Gastrocnemius medialis (tissue), 4 donors: Measurements from ENCODE around the gene ZNF326. TPM values are rescaled to one million over a fixed set of nuclear protein-coding genes. Genes with fewer than 3 reads are reported as not detected.
"Not testable (repeated sequence)": the region's sequence is repeated elsewhere in the genome, so short reads cannot be mapped to it uniquely, and the experiment has no call there.

Experiments used
- ATAC-seq, 2 donors: fragments of 150-250 bp; one replicate each; pipeline ENCODE4 v1.9.1; 2016
- DNase-seq, 2 donors: peaks; one replicate each; pipeline ENCODE4 v3.0.0-alpha.2; 2019
- H3K27ac ChIP-seq, 4 donors: fragments of 200-600 bp; sonication (generic); 1 replicate in 1 of 4; 2 replicates in 3 of 4; pipeline ENCODE4 v1.5.1; 2016 to 2018; ENCODE audit warnings: mild to moderate bottlenecking in 2 of 4, moderate library complexity in 1 of 4
- H3K27me3 ChIP-seq, 3 donors: fragments of 200-600 bp; sonication (generic) in 2 of 3; 1 replicate in 1 of 3; 2 replicates in 2 of 3; pipeline versions ENCODE4 v1.5.1 to v1.6.0; 2016 to 2019; ENCODE audit warnings: mild to moderate bottlenecking in 1 of 3, moderate library complexity in 1 of 3
- H3K36me3 ChIP-seq, 2 donors: fragments of 200-600 bp; sonication (generic) in 1 of 2; one replicate each; pipeline ENCODE4 v1.5.1; 2017 to 2018
- H3K4me1 ChIP-seq, 2 donors: fragments of 200-600 bp; sonication (generic) in 1 of 2; one replicate each; pipeline ENCODE4 v1.5.1; 2016 to 2017; ENCODE audit warnings: mild to moderate bottlenecking in 2 of 2
- H3K4me3 ChIP-seq, 4 donors: fragments of 200-600 bp; sonication (generic) in 3 of 4; 1 replicate in 1 of 4; 2 replicates in 3 of 4; pipeline ENCODE4 v1.5.1; 2016 to 2019; ENCODE audit warnings: mild to moderate bottlenecking in 2 of 4
- H3K9me3 ChIP-seq, 3 donors: fragments of 200-600 bp; sonication (generic) in 2 of 3; 1 replicate in 1 of 3; 2 replicates in 2 of 3; pipeline ENCODE4 v1.5.1; 2016 to 2019
- POLR2A ChIP-seq, 2 donors: fragments of 450-650 bp; IDR thresholded peaks; one replicate each; pipeline ENCODE4 v1.6.1; 2017; ENCODE audit warnings: antibody characterized with exemption in 2 of 2, mild to moderate bottlenecking in 2 of 2, moderate library complexity in 2 of 2
- in situ Hi-C, 4 donors: fragments of 200-750 bp; cut with MboI; loops; one replicate each; pipeline versions ENCODE4 v1.15.0 to v1.8.0; 2017; ENCODE audit warnings: low sequenced_read_pairs in 4 of 4
- intact Hi-C: fragments of 100-400 bp; cut with DNase I; formaldehyde crosslinking; loops from one replicate; pipeline ENCODE4 v1.15.1; 2023; ENCODE audit warnings: low total_unique reads
- total RNA-seq, 4 donors: library from RNA; depleted of rRNA; stranded (reverse); fragments of >200 nt; gene quantifications; one replicate each; pipeline versions ENCODE4 v1.1.0 to v1.2.3, GENCODE V29; 2016
- TF ChIP-seq, protein P1 (sequence below), 5 experiments: fragments of 450-650 bp in 3 of 5; fragments of 200-600 bp in 2 of 5; sonication (generic) in 2 of 5; IDR thresholded peaks in 4 of 5; conservative IDR thresholded peaks in 1 of 5; 1 replicate in 4 of 5; 2 replicates in 1 of 5; pipeline ENCODE4 v1.5.1; 2016 to 2019; ENCODE audit warnings: antibody characterized with exemption in 5 of 5, mild to moderate bottlenecking in 3 of 5, moderate library complexity in 3 of 5

ZNF326 gene
- total RNA-seq, 4 donors from 2014 or later, result 5.8 to 10.8 (median 9.2) TPM

DNA sequence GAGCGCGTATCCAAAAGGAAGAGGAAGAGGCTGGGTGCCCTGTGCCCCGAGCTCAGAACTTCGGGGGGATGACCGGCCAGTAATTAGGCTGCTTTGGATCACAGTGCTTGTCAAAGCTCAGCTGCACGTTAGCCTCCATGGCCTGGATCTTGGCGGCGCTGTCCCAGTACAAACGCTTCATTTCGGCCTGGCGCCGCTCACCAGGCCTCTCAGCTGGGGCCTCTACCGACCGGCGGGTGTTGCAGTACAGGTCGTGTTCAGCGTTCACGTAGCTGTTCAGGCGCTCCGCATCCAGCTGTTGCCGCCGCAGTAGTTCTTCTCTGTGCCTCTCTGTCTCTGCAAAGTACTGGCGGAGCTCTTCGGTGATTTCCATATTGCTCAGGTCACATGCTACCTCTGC lies 1.4 kb upstream of the ZNF326 start:
- DNase-seq, result no peak
- H3K9me3 ChIP-seq, result no peaks in the 10 kb centered on the region
- TF ChIP-seq, protein P1, sequence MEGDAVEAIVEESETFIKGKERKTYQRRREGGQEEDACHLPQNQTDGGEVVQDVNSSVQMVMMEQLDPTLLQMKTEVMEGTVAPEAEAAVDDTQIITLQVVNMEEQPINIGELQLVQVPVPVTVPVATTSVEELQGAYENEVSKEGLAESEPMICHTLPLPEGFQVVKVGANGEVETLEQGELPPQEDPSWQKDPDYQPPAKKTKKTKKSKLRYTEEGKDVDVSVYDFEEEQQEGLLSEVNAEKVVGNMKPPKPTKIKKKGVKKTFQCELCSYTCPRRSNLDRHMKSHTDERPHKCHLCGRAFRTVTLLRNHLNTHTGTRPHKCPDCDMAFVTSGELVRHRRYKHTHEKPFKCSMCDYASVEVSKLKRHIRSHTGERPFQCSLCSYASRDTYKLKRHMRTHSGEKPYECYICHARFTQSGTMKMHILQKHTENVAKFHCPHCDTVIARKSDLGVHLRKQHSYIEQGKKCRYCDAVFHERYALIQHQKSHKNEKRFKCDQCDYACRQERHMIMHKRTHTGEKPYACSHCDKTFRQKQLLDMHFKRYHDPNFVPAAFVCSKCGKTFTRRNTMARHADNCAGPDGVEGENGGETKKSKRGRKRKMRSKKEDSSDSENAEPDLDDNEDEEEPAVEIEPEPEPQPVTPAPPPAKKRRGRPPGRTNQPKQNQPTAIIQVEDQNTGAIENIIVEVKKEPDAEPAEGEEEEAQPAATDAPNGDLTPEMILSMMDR (IDR thresholded peaks at IDR 0.05 in 4 of 5, conservative IDR thresholded peaks at IDR 0.05 in 1 of 5), result no peak
- TF ChIP-seq POLR2A (IDR thresholded peaks at IDR 0.05), result no peak

DNA sequence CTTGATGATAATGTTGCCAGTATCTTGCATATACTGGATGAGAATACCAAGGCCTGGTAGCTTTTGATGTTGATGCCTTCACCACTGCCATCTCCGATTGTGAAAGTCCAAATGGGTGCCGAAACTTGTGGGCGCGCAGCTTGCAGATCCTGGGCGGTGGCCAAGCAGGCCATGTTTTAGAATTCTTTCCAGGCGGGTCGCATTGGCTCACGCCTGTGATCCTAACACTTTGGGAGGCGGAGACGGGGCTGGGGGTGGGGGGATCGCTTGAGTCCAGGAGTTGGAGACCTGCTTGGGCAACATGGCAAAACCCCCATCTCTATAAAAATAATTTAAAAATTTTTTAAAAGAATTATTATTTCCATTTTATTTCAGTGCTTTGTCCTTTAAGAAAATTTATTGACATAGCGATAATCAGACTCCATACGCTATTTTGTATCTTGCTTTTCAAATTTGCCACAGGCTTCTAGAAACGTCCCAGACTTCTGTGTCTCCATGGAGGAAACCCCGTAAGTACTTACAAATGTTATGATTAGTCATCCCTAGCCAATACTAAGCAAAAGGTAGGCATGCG lies 592 bp upstream of the ZNF326 start:
- DNase-seq, result peak in 1 of 2 donors; percentile 24
- H3K27me3 ChIP-seq, result no peaks in the 10 kb centered on the region
- TF ChIP-seq, protein P1 (IDR thresholded peaks at IDR 0.05 in 4 of 5, conservative IDR thresholded peaks at IDR 0.05 in 1 of 5), result no peak
- TF ChIP-seq POLR2A (IDR thresholded peaks at IDR 0.05), result no peak

More for the DNA sequence above, 1.4 kb upstream of the ZNF326 start:
- Histone ChIP-seq H3K27ac (no peak overlapping the region), H3K4me1 (peaks cover 24 to 25% of the 10 kb centered on the region in 2 donors), H3K4me3 (no peak overlapping the region), H3K27me3 (no peaks in the 10 kb centered on the region), H3K36me3 (no peaks in the 10 kb centered on the region)
- no peak for ATAC-seq
- intact Hi-C loops (loop anchor here (5.0 to 10.0 kb wide), 2 partner anchors 171 to 469 kb away; partner anchors contain the start of genes LRRC8B and LRRC8D), in situ Hi-C loops (loop anchor here in 1 of 4 donors (25.0 kb wide), 1 partner anchor 481 kb away; the partner anchor contains the start of gene LRRC8B)

DNA sequence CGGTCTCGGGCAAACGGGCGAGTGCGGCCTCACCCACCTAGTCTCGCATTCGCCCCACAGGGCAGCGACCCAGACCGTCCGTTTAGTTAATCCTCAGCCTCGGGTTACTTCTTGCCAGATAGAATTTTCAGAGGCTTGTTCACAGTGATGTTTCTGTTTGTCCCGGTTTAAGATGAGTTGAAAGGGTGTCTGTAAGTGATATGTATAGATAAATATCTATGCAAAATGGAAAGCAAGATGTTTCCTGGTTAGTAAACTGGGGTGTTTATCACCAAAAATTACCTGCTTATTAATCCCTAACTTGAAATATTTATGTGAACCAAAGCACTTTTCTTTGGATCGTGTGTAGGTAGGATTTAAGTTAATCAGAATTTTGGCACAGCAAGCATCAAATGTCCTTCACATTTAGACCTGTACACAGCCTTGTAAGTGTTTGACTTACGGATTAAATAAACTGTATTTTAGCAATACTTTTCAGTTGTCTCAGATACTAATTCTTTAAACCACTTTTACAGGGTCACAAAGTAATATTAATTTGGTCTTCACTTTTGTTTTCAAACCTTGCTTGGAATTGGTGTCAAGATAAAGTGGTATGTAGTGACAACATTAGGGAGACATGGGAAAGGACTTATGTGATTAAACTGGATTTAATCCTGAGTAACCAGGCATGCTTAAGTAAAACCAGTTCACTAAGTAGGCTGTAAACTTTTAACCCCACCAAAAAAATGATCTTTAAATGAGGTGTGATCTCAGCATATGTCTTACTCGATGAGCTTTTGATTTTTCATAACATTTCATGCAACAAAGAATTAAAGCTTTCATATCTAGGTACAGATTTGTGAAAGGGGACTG lies 914 bp downstream of the ZNF326 start:
- in situ Hi-C loops, result loop anchor here in 1 of 4 donors (25.0 kb wide), 1 partner anchor 484 kb away; the partner anchor contains the start of gene LRRC8B

More for the DNA sequence above, 592 bp upstream of the ZNF326 start:
- peaks cover 31 to 33% of the 10 kb centered on the region in 2 donors for H3K4me1 ChIP-seq
- H3K36me3 ChIP-seq, result no peaks in the 10 kb centered on the region
- H3K9me3 ChIP-seq, result no peaks in the 10 kb centered on the region
- H3K27ac ChIP-seq, result peak overlapping the region; percentile 86 to 100 (median 98)
- no peak for ATAC-seq
- H3K4me3 ChIP-seq, result peak overlapping the region; percentile 72 to 94 (median 88)
- in situ Hi-C loops (loop anchor here in 1 of 4 donors (25.0 kb wide), 1 partner anchor 482 kb away; the partner anchor contains the start of gene LRRC8B), intact Hi-C loops (loop anchor here (5.0 to 10.0 kb wide), 2 partner anchors 172 to 470 kb away; partner anchors contain the start of genes LRRC8B and LRRC8D)

DNA sequence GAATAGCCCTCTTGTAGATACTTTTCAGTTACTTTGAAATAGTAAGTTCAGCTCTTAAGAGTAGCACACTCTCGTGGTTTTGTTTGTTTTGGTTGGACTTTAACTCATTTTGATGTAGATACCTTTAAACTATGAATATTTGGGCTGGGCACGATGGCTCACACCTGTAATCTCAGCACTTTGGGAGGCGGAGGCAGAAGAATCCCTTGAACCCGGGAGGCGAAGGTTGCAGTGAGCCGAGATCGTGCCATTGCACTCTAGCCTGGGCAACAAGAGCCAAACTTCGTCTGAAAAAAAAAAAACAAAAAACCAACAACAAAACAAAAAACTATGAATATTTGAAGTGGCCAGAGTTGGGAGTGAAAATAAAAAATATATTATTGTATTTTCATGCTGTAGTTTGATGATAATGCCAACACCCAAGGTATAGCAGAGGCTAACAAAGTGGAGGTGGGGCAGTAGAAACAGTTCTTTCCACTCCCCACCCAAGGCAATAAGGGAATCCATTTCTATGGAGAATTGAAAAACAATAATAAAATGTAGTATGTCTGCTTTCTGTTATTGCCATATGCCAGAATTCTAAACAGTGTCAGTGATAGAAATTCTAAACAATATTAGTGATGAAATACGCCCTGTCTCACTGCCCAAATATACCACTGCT lies 1.7 kb downstream of the ZNF326 start:
- in situ Hi-C loops, result loop anchor here in 1 of 4 donors (25.0 kb wide), 1 partner anchor 484 kb away; the partner anchor contains the start of gene LRRC8B
- H3K27me3 ChIP-seq, result no peaks in the 10 kb centered on the region
- no peaks in the 10 kb centered on the region for H3K9me3 ChIP-seq
- peak overlapping the region; percentile 72 to 94 (median 88) for H3K4me3 ChIP-seq
- no peaks in the 10 kb centered on the region for H3K36me3 ChIP-seq
- no peak for TF ChIP-seq POLR2A (IDR thresholded peaks at IDR 0.05)
- TF ChIP-seq, protein P1 (IDR thresholded peaks at IDR 0.05 in 4 of 5, conservative IDR thresholded peaks at IDR 0.05 in 1 of 5), result no peak
- peaks cover 37 to 47% of the 10 kb centered on the region in 2 donors for H3K4me1 ChIP-seq
- peak overlapping the region; percentile 86 to 100 (median 98) for H3K27ac ChIP-seq
- ATAC-seq, result no peak
- intact Hi-C loops, result loop anchor here (10.0 kb wide), 1 partner anchor 472 kb away; the partner anchor contains the start of gene LRRC8B
- no peak for DNase-seq

More for the DNA sequence above, 914 bp downstream of the ZNF326 start:
- Histone ChIP-seq H3K27ac (peak overlapping the region; percentile 86 to 100 (median 98)), H3K9me3 (no peaks in the 10 kb centered on the region), H3K4me3 (peak overlapping the region; percentile 72 to 94 (median 88)), H3K27me3 (no peaks in the 10 kb centered on the region), H3K36me3 (no peaks in the 10 kb centered on the region), H3K4me1 (peaks cover 37 to 47% of the 10 kb centered on the region in 2 donors)
- TF ChIP-seq, protein P1 (IDR thresholded peaks at IDR 0.05 in 4 of 5, conservative IDR thresholded peaks at IDR 0.05 in 1 of 5), result no peak
- TF ChIP-seq POLR2A (IDR thresholded peaks at IDR 0.05), result no peak
- ATAC-seq, result no peak
- DNase-seq, result peak in 1 of 2 donors; percentile 34
- intact Hi-C loops, result loop anchor here (10.0 kb wide), 1 partner anchor 471 kb away; the partner anchor contains the start of gene LRRC8B

DNA sequence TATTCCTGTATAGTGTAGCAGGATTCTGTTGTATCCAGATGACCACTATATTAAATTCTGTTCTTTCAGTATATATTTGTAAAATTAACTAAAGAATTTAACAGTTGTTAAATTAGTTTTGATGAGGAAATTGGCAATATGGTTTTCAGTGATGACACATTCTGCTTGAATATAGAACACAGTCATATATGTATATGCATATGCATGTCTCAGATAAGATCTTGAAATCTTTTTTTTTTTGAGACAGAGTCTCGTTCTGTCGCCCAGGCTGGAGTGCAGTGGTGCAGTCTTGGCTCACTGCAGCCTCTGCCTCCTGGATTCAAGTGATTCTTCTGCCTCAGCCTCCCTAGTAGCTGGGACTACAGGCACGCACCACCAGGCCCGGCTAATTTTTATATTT lies 2.2 kb downstream of the ZNF326 start:
- peaks cover 42 to 49% of the 10 kb centered on the region in 2 donors for H3K4me1 ChIP-seq
- not testable (repeated sequence) for H3K27me3 ChIP-seq, H3K9me3 ChIP-seq, H3K36me3 ChIP-seq, DNase-seq, H3K4me3 ChIP-seq, ATAC-seq, H3K27ac ChIP-seq
- in situ Hi-C loops, result loop anchor here in 1 of 4 donors (25.0 kb wide), 1 partner anchor 485 kb away; the partner anchor contains the start of gene LRRC8B
- intact Hi-C loops, result loop anchor here (10.0 kb wide), 1 partner anchor 472 kb away; the partner anchor contains the start of gene LRRC8B
